Measurements from ENCODE around the gene OR52E4.

OR52E4 gene

GRCh38 chr11:5880329-5880728 is at the start of gene OR52E4:
OR52E4 (plus strand) TSS chr11:5880629; CDS start chr11:5884293, 3,664 bp downstream.
- FAIRE-seq: no peak
- no peak for DNase-seq (ENCODE audit: insufficient read length, low spot score)

DNA sequence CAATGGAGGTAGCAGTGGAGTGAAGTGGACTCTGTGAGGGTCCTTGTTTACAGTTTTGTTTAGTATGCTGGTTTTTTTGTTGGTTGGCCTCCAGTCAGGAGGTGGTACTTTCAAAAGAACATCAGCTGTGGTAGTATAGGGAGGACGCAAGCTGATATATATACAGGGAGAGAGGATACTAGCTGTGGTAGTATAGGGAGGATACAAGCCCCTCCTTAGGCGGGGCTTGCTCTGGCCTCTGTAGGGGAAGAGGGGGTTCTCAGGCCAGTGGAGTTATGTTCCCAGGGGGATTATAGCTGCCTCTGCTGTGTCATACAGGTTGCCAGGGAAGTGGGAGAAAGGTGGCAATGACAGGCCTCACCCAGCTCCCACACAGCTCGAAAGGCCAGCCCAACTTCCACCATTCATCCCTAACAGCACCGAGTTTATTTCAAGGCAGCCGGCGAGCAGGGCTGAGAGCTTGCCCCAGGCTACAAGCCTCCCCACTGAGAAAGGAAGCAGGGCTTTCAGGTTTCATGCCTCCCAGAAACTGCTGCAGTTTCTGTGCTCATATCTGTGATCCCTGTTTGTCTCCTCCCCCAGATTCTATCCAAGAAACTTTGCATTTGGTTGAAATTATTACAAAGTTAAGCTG is 49.1 kb upstream of the OR52E4 start:
- DNase-seq (ENCODE audit: insufficient read length, low spot score) (no peak), FAIRE-seq (no peak)

- no peak for DNase-seq (ENCODE audit: insufficient read length, low spot score)
- no peak for FAIRE-seq
Observed at GRCh38 chr11:5833446-5833845, 47.0 kb upstream of the OR52E4 start.

DNA sequence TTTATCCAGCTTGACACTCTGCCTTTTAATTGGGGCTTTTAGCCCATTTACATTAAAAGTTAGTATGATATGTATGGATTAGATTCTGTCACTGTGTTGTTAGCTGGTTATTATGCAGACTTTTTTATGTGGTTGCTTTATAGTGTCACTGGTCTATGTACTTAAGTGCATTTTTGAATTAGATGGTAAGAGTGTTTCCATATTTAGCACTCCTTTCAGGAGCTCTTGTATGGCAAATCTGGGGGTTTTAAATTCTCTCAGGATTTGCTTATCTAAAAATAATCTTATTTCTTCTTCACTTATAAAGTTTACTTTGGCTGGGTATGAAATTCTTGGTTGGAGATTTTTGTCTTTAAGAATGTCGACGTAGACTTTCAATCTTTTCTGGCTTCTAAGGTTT is 42.7 kb upstream of the OR52E4 start:
- DNase-seq (ENCODE audit: insufficient read length, low spot score) (no peak), FAIRE-seq (no peak)

DNA sequence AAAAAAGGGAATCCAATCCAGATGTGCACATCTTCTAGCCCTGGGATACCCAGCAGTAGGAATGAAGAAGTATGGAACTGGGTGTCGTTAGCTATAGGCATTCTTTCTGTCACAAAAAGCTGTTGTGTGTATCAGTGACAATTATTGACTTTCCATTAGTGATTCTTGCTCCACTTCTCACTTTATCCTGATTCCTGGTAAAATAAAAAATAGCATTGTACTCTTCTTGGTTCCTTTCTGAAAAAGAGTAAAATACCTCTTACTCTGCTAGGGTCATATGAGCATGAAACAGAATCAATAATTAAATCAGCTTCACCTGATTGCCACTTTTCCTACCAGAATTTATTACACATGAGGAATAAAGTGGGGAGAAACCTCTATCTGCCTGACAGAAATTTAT is 38.6 kb upstream of the OR52E4 start, which contains the start of gene OR52E6:
TSS of gene OR52E6 (minus strand) at position 101 of the 400 bp plus-strand sequence. CDS start at position 101, 0 bp downstream.
- DNase-seq (ENCODE audit: insufficient read length, low spot score): no peak
- FAIRE-seq: no peak

DNA sequence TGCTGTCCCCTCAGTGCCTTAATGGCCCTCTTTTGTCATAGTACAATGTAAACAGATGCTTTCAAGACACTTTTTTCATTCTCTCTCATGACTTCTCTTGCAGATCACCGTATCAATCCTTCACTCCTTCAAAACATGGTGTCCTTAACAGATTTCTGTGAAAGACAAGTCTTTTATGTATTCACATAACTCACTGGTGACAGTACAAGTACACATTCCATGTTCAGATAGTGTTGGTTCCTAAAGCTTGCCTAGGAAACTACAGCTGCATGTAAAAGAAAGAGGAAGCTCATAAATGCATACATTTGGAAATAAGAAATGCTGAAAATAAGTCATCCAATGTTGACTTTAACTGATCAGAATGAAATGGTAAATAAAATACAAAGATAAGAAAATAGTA is 33.7 kb upstream of the OR52E4 start:
- no peak for FAIRE-seq
- DNase-seq (ENCODE audit: insufficient read length, low spot score): no peak

DNA sequence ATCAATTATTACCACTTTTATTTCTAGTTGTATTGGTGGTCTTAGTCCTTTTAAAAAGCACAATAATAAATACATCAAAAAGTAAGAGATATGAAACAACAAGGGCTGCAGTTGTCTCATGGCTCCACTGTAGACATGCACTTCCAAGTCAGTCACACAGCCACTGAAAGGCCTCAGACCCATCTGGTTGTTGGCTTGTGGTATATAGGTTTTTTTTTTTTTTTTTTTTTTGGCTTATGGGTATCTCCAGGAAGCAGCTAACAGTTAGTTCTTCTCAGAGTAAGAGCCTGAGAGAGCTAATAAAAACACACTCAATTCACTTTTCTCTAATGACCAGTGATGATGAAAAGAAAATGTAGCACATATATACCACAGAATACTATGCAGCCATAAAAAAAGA is 32.7 kb upstream of the OR52E4 start:
- FAIRE-seq (no peak), DNase-seq (ENCODE audit: insufficient read length, low spot score) (no peak)

- DNase-seq (ENCODE audit: insufficient read length, low spot score): no peak
- no peak for FAIRE-seq
Observed at GRCh38 chr11:5851002-5851401, 29.4 kb upstream of the OR52E4 start.

GRCh38 chr11:5857590-5857989 is 22.8 kb upstream of the OR52E4 start, which contains the start of gene OR52E8:
OR52E8 (minus strand) TSS chr11:5857690; CDS start chr11:5857690, 0 bp downstream.
- no peak for DNase-seq (ENCODE audit: insufficient read length, low spot score)

GRCh38 chr11:5865826-5866225 is 14.6 kb upstream of the OR52E4 start:
- FAIRE-seq (no peak), DNase-seq (ENCODE audit: insufficient read length, low spot score) (no peak)

More at GRCh38 chr11:5857590-5857989, 22.8 kb upstream of the OR52E4 start, which contains the start of gene OR52E8:
- no peak for FAIRE-seq

- DNase-seq (ENCODE audit: insufficient read length, low spot score) (no peak), FAIRE-seq (no peak)
Observed at GRCh38 chr11:5878564-5878963, 1.9 kb upstream of the OR52E4 start.

DNA sequence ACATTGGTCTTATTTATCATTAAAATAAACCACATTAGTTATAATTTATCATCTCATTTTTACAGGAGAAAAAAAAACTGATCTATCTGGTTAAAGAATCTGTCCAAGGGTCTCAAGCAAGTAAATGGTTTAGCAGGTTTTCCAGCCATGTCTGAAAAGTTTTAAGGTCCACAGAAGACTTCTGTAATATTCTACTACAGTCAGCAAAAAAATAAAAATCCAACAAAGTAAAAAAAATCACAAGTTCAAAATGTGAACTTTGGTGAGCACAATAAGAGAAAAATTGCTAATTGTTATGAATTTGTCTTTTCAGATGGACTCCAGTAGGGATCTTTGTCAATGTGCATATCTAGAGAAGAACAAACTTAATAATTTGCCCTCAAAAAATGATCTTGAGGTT is 1.3 kb downstream of the OR52E4 start:
- DNase-seq (ENCODE audit: insufficient read length, low spot score) (no peak), FAIRE-seq (no peak)

GRCh38 chr11:5887172-5887571 is 6.7 kb downstream of the OR52E4 start:
- FAIRE-seq: no peak

DNA sequence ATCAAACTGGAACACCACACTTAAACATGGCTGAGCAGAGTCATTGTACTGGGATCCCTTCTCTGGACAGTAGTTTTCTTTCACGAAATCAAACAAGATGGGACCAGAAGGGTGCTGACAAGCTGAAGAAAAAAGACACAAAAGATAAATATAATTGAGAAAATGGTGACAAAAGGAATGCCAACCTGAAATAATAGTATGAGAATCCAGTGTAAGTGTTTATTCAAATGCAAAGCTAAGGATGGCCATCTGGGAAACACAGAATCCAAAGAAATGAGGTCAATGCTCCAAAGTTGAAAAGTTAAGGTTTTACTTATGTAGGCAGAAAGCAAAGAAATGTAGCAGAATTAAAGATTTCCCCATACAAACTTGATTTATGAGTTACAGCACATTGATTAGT is 7.2 kb downstream of the OR52E4 start:
- DNase-seq (ENCODE audit: insufficient read length, low spot score): no peak
- no peak for FAIRE-seq

More at GRCh38 chr11:5887172-5887571, 6.7 kb downstream of the OR52E4 start:
- DNase-seq (ENCODE audit: insufficient read length, low spot score): no peak

- no peak for DNase-seq (ENCODE audit: insufficient read length, low spot score)
- FAIRE-seq: no peak
Observed at GRCh38 chr11:5891216-5891800, 10.9 kb downstream of the OR52E4 start.

- FAIRE-seq (no peak), DNase-seq (ENCODE audit: insufficient read length, low spot score) (no peak)
Observed at GRCh38 chr11:5892908-5893307, 12.5 kb downstream of the OR52E4 start, which contains the start of gene OR52E5. OR52E5 (plus strand) TSS chr11:5893208; CDS start chr11:5900777, 7,569 bp downstream.

DNA sequence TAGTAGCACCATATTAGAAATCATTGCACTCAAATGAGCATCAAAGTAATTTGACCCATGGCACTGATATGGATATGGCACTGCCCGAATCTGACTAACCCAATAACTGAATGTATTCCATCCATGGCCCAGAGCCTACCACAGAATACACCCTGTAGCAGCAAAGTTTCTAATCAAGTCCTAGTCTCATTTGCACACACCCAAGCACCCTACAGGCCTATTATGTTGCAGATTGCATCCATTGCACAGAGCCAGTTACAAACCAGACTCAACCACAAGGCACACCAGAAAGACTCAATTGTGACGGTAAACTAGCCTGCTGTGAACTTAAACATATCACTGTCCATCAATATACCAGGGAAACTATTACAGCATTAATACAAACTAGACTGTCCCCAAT is 19.1 kb downstream of the OR52E4 start:
- no peak for FAIRE-seq
- no peak for DNase-seq (ENCODE audit: insufficient read length, low spot score)

- FAIRE-seq: no peak
- DNase-seq (ENCODE audit: insufficient read length, low spot score): no peak
Observed at GRCh38 chr11:5910540-5910939, 30.1 kb downstream of the OR52E4 start.

DNA sequence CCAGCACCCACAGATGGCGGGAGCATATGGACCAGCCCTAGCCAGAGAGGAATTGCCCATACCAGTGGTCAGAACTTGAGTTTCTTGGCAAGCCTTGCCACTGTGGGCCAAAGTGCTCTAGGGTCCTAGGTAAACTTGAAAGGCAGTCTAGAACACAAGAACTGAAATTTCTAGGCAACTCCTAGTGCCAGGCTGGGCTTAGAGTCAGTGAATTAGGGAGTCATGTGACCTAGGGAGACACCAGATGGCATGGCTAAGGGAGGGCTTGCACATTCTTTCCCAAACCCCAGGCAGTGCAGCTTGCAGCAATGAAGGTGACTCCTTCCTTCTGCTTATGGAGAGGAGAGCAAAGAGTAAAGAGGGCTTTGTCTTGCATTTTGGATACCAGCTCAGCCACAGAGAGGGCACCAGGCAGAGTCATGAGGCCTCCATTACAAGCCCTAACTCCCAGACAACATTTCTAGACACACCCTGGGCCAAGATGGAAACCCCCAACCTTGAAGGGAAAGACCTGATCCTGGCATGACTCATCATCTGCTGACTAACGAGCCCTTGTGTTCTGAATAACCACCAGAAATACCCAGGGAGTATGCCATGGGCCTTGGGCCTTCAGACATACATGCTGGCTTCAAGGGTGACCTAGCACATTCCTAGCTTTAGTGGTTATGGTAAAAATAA is 42.5 kb downstream of the OR52E4 start:
- DNase-seq (ENCODE audit: insufficient read length, low spot score) (no peak), FAIRE-seq (no peak)

GRCh38 chr11:5923427-5923776 is 43.0 kb downstream of the OR52E4 start:
- no peak for DNase-seq (ENCODE audit: insufficient read length, low spot score)
- FAIRE-seq: no peak

GRCh38 chr11:5923794-5924193 is 43.4 kb downstream of the OR52E4 start:
- DNase-seq (ENCODE audit: insufficient read length, low spot score) (no peak), FAIRE-seq (no peak)

- DNase-seq (ENCODE audit: insufficient read length, low spot score): no peak
- no peak for FAIRE-seq
Observed at GRCh38 chr11:5928271-5928670, 47.8 kb downstream of the OR52E4 start.

Data from HTR-8/SVneo (cell line).